GM18868 (cell line): ENCODE data around the gene HASPIN.
A peak's percentile ranks its signal among the peaks of the same experiment; 100 is the strongest.
"Not testable (repeated sequence)": the region's sequence is repeated elsewhere in the genome, so short reads cannot be mapped to it uniquely, and the experiment has no call there.

Experiments
- ATAC-seq: cut with Tn5 transposase; IDR thresholded peaks from one replicate; pipeline ENCODE4 v1.9.1; 2021; ENCODE audit warnings: mild to moderate bottlenecking, moderate library complexity; ENCODE audit not compliant: unreplicated experiment

HASPIN gene

DNA sequence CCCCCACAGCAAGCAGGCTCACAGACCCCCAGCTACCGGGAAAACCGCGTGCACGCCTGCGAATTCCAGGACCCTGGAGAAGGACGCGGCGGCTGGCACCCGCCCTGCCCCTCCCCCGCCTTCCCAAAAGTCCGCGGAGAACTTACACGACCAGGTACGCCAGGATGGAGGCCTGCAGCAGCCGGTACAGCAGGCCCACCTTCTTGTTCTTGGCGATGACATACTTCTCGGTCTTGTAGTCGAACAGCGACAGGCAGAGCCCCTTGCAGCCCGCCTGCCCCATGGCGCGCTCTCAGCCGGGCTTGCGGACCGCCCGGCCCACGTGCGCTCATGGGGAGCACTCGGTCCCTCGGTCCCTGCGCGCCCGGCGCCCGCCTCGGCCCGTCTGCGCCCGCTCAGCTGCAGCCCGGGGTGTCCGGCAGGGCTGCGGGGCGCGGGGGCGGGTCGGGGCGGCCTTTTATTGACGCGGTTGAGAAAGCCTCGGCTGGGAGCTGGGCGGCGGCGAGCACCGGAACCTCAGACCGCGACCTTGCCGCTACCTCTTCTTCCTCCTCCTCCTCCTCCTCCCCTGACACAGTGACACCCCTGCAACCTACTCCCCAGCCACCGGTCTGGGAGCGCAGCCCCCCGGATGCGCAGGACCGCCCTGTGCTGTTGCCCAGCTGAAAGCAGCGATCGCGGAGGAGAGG, 27.8 kb upstream of the HASPIN start, which contains the start of gene P2RX5:
P2RX5 (minus strand) TSS at position 433 of the 689 bp plus-strand sequence; CDS start at position 283, 150 bp downstream.
- ATAC-seq = no peak

DNA sequence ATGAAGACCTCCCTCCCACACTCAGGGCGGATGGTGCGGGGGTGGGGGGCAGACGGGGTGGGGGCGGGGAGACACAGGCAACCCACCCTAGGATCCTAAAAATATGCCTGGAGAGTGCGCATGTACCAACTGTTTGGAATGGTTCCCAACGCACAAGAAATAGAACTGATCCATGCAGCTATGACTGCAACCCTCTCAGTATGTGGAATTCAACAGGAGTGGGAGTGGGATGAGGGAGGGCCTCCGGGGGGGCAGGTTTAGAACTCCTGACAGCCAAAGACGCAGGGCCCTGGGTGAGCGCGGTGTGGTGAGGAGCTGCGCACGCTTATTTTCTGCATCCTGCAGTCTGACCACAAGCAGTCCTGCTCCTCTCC, 26.6 kb upstream of the HASPIN start:
- ATAC-seq = no peak

DNA sequence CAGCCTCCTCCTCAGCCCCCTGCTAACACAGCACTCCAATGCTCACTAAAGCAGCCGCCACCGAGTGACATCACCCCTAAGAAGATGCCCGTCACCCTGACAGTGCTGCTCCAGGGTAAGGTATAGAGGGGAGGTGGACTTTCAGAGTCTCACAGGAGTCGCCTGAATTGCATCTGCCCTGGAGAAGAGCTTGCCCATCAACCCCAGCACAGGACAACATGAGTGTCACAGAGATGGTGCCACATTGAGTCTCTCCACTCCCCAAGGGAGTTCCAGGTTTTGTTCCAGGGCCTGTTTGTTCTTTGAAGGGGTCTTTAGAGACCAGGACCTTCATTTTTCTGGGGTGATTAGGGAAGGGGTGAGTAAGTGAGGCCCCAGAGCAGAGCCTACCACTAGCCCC, 25.6 kb upstream of the HASPIN start:
- ATAC-seq = no peak

DNA sequence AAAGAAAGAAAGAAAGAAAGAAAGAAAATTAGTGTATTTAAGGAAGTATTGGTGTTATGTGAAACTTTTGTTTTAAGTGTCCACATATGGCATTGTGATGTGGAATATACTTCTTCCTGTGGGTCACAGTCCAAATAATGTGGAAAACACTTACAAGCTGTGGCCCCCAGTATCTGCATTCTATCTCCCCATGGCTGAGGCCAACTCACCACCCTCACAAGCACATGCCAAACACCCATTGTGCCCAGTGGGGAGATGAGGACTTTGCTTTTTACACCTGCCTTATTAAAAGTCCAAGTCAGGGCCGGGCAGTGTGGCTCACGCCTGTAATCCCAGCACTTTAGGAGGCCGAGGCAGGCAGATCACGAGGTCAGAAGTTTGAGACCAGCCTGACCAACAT, 23.8 kb upstream of the HASPIN start:
- ATAC-seq = no peak

DNA sequence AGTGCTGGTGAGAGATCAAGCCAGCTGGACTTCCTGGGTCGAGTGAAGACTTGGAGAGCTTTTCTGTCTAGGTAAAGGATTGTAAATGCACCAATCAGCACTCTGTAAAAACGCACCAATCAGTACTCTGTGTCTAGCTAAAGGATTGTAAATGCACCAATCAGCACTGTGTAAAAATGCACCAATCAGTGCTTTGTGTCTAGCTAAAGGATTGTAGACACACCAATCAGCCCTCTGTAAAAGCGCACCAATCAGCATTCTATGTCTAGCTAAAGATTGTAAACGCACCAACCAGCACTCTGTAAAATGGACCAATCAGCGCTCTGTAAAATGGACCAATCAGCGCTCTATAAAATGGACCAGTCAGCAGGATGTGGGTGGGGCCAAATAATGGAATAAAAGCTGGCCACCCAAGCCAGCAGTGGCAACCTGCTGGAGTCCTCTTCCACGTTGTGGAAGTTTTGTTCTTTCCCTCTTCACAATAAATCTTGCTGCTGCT, 21.6 kb upstream of the HASPIN start:
- ATAC-seq = not testable (repeated sequence)

DNA sequence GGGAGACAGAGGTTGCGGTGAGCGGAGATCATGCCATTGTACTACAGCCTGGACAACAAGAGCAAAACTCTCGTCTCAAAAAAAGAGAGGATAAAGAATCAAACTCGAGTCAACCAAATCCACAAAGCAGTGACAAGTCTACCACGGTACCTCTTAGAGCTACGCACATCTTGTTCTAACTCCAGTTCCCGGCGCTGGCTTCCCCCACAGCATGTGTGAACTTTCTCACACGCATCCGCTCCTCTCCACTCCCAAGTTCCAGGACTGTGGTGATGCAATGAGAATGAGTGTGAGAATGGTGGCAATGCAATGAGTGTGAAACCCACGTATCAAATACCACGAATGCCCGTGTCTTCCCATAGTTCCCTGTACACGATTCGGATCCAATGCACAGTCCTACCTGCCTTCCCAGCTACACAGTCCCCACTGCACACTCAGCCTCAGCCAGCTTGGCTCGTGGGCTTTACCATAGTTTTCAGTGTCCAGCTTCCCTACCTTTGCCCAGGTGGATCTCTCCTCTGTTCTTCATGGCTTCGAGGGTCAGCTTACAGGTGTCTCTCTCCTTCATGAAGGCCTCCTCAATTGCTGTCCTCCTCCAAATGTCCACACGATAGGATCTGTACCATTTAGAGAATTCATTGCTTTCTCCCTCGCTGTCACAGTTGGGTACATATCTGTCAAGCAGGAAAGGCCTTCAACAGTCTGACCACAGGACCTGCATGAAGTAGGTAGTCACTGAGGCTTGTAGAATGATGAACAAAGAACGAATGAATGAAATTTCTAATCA, 18.6 kb upstream of the HASPIN start:
- ATAC-seq = no peak

DNA sequence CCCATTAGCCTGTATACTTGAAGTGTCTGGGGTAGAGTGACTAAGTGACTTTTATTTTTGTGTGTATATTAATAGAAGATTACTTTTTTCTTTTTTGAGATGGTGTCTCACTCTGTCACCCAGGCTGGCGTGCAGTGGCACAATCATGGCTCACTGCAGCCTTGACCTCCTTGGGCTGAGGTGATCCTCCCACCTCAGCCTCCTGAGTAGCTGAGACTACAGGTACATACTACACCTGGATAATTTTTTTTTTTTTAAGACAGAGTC, 18.1 kb upstream of the HASPIN start:
- ATAC-seq = not testable (repeated sequence)

DNA sequence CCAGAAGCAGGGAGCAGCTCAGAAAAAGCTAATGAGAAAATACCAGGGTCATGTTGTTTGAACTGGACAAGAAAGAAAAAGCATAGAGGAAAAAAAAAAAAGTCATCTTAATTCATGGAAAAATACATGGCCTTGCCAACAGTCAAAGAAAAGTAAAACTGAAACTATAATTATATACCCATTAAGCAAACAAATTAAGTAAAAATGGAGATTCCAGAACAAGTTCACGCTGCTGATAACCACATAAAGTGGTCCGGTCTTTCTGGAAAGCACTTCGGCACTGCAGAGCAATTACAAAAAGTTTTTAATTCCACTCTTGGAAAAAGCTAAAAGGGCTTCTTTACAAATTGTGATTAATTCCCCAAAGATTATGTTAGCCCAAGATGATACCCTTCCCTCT, 15.3 kb upstream of the HASPIN start:
- no peak for ATAC-seq

DNA sequence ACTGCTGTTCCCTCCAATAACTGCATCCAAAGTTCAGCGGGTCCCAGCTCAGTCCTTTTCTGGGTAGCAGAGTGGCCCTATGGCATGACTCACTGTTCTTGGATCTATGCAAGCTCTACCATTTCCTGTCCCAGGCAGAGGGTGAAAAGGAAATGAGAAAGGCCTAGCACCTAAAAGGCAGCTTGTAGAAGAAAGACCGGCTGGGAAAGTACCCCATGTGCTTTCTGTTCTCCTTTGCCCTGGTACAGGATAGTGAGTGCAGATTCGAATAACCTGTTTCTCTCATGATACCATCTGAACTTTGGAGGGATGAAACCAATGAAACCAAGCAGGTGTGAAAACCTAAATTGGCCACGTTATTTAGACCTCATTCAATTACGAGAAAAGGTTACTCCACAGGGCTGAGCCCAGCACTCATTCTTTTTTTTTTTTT, 12.7 kb upstream of the HASPIN start:
- ATAC-seq = peak; percentile 92

DNA sequence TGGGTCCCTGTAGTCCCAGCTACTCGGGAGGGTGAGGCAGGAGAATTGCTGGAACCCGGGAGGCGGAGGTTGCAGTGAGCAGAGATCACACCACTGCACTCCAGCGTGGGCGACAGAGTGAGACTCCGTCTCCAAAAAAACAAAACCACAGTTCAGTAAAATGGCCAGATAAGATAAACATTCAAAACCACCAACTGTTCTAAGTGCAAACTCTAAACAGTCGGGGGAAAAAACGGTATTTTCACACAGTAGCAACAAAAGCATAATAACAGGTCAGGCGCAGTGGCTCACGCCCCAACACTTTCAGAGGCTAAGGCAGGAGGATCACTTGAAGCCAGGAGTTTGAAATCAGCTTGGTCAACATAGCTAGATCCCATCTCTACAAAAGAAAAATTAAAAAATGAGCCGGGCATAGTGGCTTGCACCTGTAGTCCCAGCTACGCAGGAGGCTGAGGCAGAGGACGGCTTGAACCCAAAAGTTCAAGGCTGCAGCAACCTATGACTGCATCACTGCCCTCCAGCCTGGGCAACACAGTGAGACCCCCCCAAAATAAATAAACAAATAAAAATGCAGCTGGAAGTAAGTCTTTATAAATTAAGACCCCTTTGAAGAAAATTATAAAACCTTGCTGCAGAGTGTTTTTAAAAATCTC, 10.8 kb upstream of the HASPIN start:
- no peak for ATAC-seq

DNA sequence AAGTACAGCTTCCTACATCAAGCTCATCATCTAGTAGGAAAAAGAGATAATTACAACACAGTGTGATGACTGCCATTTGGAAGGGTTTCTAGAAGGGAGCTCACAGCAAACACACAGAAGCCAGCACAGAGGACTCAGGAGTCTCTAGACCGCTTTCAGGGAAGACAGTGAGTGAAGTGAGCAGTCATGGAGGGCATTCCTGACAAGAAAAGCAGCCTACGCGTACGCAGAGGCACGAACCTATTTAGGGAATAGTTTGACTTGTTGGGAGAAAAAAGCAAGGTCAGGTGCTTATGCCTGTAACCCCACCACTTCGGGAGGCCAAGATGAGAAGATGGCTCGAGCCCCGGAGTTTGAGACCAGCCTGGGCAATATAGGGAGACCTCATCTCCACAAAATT, 8.4 kb upstream of the HASPIN start:
- no peak for ATAC-seq

DNA sequence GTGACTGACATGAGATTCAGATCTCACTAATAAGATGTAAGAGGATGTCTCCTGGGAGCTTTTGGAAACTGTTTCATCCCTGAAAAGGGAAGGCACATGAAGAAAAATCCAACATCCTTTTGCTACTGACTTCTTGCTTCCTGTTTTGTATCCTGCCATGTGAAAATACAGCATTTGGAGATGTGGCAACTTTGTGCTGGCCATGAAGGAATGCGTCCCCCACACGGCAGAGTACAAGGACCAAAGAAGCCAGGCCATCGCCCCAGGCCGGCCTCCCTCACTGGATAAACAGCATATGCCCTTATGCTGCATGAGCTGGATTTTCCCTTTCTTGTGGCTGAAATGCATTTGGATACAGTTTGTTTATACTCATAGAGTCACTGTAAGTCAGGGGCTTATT, 5.5 kb upstream of the HASPIN start:
- ATAC-seq = no peak

DNA sequence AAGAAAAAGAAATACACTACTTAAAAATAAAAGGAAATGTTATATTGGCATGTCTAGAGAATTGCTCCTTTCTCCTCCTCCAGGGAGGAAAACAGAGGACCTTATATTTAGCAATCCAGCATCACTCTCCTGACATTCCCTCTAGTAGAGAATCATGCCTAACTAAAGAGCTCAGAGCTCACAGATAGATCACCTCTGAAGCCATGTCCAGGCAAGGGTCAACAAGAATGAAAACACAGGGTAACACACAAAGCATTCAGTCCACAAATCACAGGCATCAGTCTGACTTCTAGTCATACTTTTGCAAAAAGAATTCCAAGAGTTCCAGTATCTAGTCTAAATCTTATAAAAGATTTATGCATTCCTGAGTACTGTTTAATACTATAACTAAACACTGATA, 4.4 kb upstream of the HASPIN start:
- ATAC-seq = no peak

DNA sequence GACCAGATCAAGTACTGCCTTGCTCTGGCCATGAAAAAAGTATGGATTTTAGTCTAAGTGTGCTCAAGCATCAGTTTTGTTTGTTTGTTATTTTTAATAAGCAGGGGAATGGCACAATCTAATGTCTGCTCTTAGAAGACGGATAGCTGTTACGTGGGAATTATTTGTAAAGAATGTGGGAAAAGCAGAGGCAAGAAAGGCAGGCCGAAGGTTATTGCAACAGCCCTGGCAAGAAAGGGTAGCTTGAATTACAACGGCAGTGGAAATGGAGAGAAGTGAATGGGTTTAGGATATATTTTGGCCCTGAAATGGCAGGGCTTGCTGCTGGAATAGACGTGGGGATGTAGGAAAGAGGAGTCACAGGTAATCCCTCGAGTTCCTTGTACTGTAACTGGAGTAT, 987 bp upstream of the HASPIN start:
- ATAC-seq = no peak

DNA sequence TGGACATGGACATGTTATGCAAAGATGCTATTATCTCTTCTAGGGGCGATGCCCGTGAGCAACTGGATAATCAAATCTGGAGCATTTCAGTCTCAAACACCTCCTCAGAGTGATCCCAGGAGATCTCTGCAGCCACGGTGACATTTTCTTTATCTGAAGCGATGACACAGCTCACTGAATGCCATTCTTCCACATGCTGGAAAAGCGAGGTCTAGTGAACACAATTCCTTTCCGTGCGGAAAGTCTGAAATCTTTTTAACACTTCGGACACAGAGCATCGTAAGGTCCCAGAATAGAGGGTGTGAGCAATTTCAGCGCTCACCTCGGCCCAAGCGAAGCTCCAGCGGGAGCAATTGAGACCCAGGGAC, 531 bp upstream of the HASPIN start:
- ATAC-seq = no peak

DNA sequence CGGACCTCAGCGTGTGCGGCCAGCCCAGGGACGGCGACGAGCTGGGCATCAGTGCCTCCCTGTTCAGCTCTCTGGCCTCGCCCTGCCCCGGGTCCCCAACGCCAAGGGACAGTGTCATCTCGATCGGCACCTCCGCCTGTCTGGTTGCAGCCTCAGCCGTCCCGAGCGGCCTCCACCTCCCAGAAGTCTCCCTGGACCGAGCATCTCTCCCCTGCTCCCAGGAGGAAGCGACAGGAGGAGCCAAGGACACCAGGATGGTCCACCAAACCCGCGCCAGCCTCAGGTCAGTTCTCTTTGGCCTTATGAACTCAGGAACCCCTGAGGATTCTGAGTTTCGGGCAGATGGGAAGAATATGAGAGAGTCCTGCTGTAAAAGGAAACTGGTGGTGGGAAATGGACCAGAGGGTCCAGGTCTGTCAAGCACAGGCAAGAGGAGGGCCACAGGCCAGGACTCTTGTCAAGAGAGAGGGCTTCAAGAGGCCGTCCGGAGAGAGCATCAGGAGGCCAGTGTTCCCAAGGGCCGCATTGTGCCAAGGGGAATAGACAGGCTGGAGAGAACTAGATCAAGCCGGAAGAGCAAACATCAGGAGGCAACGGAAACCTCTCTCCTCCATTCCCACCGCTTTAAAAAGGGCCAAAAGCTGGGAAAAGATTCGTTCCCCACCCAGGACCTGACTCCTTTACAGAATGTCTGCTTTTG, 825 bp downstream of the HASPIN start:
- no peak for ATAC-seq

DNA sequence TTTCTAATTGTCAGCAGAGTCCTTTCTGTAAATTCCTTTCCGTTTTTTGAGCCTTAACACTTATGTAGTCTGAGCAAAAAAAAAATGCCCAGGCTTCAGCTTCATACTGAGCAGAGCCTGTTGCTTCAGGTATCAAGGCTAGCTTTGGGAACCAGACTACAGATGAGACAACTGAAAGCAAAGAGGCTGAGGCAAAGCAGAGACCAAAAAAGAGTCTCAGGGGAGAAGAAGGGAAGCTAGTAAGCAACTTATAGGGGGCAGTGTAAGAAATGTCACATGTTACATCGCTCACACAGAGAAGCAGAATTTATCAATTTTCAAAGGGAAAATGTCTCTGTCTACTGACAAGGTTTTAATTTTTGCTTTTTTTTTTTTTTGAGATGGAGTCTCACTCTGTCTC, 3.3 kb downstream of the HASPIN start:
- no peak for ATAC-seq

DNA sequence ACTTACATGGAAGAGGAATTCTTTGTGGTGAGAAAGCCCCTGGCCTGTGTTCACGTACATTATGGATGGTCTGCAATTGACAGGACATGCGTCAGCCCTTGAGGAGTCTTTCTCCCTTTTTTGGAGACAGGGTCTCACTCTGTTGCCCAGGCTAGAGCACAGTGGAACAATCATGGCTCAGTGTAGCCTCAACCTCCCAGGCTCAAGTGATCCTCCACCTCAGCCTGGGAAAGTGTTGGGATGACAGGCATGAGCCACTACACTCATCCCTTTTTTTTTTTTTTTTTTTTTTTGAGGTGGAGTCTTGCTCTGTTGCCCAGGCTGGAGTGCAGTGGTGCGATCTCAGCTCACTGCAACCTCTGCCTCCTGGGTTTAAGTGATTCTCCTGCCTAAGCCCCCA, 4.4 kb downstream of the HASPIN start:
- not testable (repeated sequence) for ATAC-seq

DNA sequence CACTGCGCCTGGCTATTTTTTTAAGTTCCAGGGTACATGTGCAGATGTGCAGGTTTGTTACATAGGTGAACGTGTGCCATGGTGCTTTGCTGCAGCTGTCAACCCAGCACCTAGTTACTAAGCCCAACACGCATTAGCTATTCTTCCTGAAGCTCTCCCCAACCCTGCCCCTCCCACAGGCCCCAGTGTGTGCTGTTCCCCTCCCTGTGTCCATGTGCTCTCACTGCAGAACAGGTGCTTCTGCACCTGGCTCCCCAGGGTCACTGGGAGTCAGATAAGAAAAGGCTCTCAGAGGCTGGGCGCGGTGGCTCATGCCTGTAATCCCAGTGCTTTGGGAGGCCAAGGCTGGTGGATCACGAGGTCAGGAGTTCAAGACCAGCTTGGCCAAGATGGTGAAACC, 6.2 kb downstream of the HASPIN start:
- no peak for ATAC-seq

DNA sequence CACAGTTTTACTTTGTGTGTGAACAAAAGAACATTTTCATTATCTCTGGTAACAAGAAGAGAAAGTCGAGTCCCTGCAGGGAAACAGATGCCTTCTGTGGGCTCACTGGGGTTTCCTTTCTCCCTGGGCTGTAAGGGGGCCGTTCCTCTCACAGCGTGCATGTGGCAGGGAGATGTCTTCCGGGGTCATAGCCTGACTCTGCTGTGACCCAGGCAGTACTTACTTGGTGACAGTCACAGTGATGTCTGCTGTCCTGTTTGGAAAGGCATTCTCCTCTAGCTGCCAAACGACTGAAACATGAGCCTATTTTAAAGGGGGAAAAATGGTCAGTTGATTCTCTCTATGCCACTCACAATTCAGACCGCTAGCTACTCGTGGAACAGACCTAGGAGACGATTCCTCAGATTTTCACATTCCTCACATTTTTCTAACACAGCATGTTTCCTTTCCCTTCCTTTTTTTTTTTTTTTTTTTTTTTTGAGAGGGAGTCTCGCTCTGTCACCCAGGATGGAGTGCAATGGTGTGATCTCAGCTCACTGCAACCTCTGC, 7.3 kb downstream of the HASPIN start:
- no peak for ATAC-seq

DNA sequence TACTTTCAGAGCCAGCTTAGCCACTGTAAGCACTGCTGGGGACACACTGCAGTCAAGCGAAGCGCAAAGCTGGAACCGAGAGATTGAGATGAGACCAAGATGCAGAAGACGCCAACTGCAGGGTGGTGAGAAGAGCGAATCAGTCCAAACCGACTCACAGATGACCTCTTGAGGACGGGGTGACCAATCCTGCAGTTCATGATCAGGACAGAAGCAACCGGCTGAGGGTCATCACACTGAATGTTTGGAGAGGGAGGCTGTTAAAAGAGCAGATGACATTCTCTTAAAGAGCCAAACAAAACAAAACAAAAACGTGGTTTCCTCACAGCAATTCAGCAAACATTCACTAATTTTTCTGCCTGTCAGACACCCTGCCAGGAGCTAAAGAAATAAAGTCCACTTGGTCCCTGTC, 8.5 kb downstream of the HASPIN start:
- no peak for ATAC-seq
